Glutamatergic neuron (in vitro differentiated cells): ENCODE results near the gene PPP6R3. TPM values are rescaled to one million over a fixed set of nuclear protein-coding genes. Genes with fewer than 3 reads are reported as not detected.
A peak's percentile ranks its signal among the peaks of the same experiment; 100 is the strongest.
"Not testable (repeated sequence)": the region's sequence is repeated elsewhere in the genome, so short reads cannot be mapped to it uniquely, and the experiment has no call there.

Source experiments
- DNase-seq: peaks from one replicate; pipeline ENCODE4 v3.0.0; 2022
- H3K27ac Mint-ChIP-seq: one replicate; pipeline ENCODE4 v1.8.0; 2020; ENCODE audit warnings: mild to moderate bottlenecking, mixed read lengths, inconsistent platforms; ENCODE audit not compliant: unreplicated experiment
- H3K27me3 Mint-ChIP-seq: one replicate; pipeline ENCODE4 v1.8.0; 2020; ENCODE audit warnings: mild to moderate bottlenecking, moderate library complexity, mixed read lengths, inconsistent platforms; ENCODE audit not compliant: unreplicated experiment
- H3K36me3 Mint-ChIP-seq: one replicate; pipeline ENCODE4 v1.8.0; 2020; ENCODE audit warnings: mild to moderate bottlenecking, mixed read lengths, inconsistent platforms; ENCODE audit not compliant: unreplicated experiment
- H3K4me1 Mint-ChIP-seq: one replicate; pipeline ENCODE4 v1.8.0; 2020; ENCODE audit warnings: mild to moderate bottlenecking, low read depth, mixed read lengths, inconsistent platforms; ENCODE audit not compliant: unreplicated experiment
- H3K4me3 Mint-ChIP-seq: one replicate; pipeline ENCODE4 v1.8.0; 2020; ENCODE audit warnings: mild to moderate bottlenecking, mixed read lengths, inconsistent platforms; ENCODE audit not compliant: unreplicated experiment
- H3K9me3 Mint-ChIP-seq: one replicate; pipeline ENCODE4 v1.8.0; 2020; ENCODE audit warnings: mild to moderate bottlenecking, moderate library complexity, mixed read lengths, inconsistent platforms; ENCODE audit not compliant: unreplicated experiment
- total RNA-seq: library from RNA; stranded (reverse); fragmentation: NEBNext Ultra II Directional; extraction: Animal tissue kit (Norgen Biotek cat#: 25700); gene quantifications from one replicate; pipeline ENCODE4 v1.2.1, GENCODE V29; 2021; ENCODE audit not compliant: unreplicated experiment
- TF ChIP-seq, protein P1 (sequence below): fragments of 200-600 bp; sonication (generic); IDR thresholded peaks from one replicate; pipeline ENCODE4 v1.5.0; 2021; ENCODE audit not compliant: partially characterized antibody, unreplicated experiment

Gene PPP6R3
- total RNA-seq, 1 donor from 2014 or later: 312 TPM

DNA sequence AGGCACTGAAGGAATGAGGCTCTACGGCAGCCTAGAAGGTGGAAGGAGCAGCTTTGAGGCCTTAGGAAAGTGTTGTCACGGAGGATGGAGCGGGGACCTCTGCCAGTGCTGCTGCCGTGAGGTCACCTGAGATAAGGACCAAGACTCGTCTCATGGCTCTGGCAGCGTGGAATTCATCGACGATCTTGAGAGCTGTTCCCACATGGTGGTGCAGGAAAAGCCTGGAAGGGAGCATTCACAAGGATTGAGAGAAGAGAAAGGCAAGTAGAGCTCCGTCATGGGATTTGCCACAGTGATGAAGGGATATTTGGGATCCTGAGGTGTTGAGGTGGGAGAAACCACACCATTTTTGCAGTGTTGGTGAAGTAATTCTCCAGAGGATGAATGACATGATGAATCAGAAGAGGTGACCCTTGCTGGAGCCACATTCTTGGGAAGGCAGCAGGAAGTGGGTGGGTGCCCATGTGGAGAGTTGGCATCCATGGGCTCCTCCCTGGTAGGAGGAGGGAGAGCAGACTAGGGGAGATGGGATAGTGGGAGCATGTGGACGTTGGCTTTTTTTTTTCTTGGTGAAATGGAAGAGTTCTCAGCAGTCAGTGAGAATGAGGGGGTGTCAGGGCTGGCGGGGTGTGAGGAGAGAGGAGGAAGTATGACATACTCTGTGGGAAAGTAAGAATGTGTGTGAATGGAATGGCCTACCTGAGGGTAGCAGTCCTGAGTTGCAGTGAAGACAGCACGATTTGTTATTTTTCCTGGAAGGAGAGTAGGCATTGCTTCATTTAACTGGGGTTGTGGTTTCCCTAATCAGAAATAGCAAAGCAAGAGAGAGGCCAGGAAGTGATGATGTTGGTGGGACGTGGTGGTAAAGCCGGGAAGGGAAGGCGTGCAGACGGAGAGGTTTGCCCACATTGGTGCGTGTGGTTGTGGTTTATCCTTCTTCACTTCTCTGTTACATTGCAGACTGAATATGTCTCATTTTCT is 11.1 kb downstream of the PPP6R3 start:
- TF ChIP-seq, protein P1, sequence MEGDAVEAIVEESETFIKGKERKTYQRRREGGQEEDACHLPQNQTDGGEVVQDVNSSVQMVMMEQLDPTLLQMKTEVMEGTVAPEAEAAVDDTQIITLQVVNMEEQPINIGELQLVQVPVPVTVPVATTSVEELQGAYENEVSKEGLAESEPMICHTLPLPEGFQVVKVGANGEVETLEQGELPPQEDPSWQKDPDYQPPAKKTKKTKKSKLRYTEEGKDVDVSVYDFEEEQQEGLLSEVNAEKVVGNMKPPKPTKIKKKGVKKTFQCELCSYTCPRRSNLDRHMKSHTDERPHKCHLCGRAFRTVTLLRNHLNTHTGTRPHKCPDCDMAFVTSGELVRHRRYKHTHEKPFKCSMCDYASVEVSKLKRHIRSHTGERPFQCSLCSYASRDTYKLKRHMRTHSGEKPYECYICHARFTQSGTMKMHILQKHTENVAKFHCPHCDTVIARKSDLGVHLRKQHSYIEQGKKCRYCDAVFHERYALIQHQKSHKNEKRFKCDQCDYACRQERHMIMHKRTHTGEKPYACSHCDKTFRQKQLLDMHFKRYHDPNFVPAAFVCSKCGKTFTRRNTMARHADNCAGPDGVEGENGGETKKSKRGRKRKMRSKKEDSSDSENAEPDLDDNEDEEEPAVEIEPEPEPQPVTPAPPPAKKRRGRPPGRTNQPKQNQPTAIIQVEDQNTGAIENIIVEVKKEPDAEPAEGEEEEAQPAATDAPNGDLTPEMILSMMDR: no peak
- H3K4me3 Mint-ChIP-seq: peak overlapping the region; percentile 10
- H3K4me1 Mint-ChIP-seq: peaks cover 31% of the 10 kb centered on the region
- H3K27me3 Mint-ChIP-seq: peaks cover 2% of the 10 kb centered on the region
- peaks cover 8% of the 10 kb centered on the region for H3K9me3 Mint-ChIP-seq
- H3K36me3 Mint-ChIP-seq: peaks cover 15% of the 10 kb centered on the region
- DNase-seq: no peak
- H3K27ac Mint-ChIP-seq: peak overlapping the region; percentile 36

DNA sequence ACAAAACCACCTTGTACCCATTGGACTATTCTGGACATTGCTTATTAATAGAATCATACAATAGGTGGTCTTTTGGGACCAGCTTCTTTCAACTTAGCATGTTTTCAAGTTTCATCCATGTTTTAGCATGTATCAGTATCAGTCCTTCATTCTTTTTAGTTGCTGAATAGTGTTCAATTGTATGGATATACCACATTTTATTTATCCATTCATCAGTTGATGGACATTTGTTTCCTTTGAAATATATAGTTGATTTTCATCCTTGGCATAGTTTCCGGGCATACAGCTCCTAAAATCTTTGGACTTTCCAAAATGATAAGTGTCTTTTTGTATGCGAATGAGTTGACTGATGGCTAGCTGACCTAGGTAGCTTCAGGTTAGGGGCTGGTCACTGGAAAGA is 12.2 kb downstream of the PPP6R3 start:
- Mint-ChIP-seq H3K27ac (peak overlapping the region; percentile 31), H3K4me1 (peaks cover 25% of the 10 kb centered on the region), H3K36me3 (peaks cover 20% of the 10 kb centered on the region), H3K9me3 (peaks cover 11% of the 10 kb centered on the region), H3K27me3 (peaks cover 2% of the 10 kb centered on the region), H3K4me3 (no peak overlapping the region)
- no peak for DNase-seq
- TF ChIP-seq, protein P1: no peak

- peaks cover 20% of the 10 kb centered on the region for H3K36me3 Mint-ChIP-seq
- H3K4me3 Mint-ChIP-seq: no peak overlapping the region
- peaks cover 18% of the 10 kb centered on the region for H3K4me1 Mint-ChIP-seq
Measured at GRCh38 chr11:68473693-68474092, 13.1 kb downstream of the PPP6R3 start.

DNA sequence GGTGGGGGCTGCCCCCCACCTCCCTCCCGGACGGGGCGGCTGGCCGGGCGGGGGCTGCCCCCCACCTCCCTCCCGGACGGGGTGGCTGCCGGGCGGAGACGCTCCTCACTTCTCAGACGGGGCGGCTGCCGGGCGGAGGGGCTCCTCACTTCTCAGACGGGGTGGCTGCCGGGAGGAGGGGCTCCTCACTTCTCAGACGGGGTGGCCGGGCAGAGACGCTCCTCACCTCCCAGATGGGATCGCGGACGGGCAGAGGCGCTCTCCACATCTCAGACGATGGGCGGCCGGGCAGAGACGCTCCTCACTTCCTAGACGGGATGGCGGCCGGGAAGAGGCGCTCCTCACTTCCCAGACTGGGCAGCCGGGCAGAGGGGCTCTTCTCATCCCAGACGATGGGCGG is 15.1 kb downstream of the PPP6R3 start:
- not testable (repeated sequence) for H3K9me3 Mint-ChIP-seq, H3K4me1 Mint-ChIP-seq, H3K27me3 Mint-ChIP-seq, DNase-seq, H3K4me3 Mint-ChIP-seq, H3K27ac Mint-ChIP-seq
- peaks cover 25% of the 10 kb centered on the region for H3K36me3 Mint-ChIP-seq

More at GRCh38 chr11:68473693-68474092, 13.1 kb downstream of the PPP6R3 start:
- DNase-seq: no peak
- peaks cover 2% of the 10 kb centered on the region for H3K27me3 Mint-ChIP-seq
- H3K27ac Mint-ChIP-seq: no peak overlapping the region
- peaks cover 11% of the 10 kb centered on the region for H3K9me3 Mint-ChIP-seq
- TF ChIP-seq, protein P1: no peak

- H3K27me3 Mint-ChIP-seq: no peaks in the 10 kb centered on the region
- no peak overlapping the region for H3K4me3 Mint-ChIP-seq
- peaks cover 2% of the 10 kb centered on the region for H3K4me1 Mint-ChIP-seq
- peaks cover 3% of the 10 kb centered on the region for H3K9me3 Mint-ChIP-seq
- TF ChIP-seq, protein P1: no peak
- H3K27ac Mint-ChIP-seq: no peak overlapping the region
- no peak for DNase-seq
- peaks cover 10% of the 10 kb centered on the region for H3K36me3 Mint-ChIP-seq
Measured at GRCh38 chr11:68479390-68479789, 18.8 kb downstream of the PPP6R3 start.
